ENCODE measurements around the gene GTPBP6. TPM values are rescaled to one million over a fixed set of nuclear protein-coding genes. Genes with fewer than 3 reads are reported as not detected.
A peak's percentile ranks its signal among the peaks of the same experiment; 100 is the strongest.

Gene GTPBP6
- total RNA-seq, 1 experiment from 2014 or later: 37.4 TPM

DNA sequence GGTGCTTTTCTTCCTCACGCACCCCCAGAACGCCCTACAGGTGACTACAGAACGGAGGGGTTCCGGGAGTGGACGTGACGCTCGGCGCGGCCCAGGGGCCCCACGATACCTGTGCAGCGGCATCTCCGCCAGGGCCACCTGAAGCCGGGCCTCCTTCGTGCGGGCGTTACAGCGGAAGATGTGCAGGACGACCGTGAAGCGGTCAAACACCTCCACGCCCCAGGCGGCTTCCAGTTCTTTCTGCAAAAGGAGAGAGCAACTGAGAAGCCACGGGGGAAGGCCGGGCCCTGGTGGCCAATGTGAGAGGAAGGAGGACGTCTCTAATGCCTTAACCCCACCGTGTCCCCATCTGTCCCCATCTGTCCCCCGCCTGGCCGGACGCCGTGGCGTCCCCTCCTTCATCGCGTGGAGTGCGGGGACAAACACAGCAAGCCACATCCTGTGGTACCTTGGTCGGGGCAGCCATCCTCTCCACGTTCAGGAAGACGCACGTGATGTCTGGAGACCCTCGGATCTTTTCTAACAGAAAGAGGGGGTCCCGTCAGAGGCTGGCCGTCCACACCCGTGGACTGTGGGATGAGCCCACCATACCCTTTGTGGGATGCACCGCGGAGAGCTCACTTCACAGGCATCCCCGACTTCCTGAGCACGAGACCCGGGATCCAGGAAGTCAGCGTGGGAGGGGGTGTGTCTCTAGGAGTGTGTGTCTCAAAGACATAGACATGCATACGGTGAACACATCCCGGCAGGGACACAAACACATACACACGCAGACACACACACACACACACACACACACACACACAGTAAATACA is 3.6 kb downstream of the GTPBP6 start:
- intact Hi-C loops (cut with micrococcal nuclease; ENCODE audit: unreplicated experiment) (no loop called here), in situ Hi-C loops (cut with HindIII; ENCODE audit: low pct_unique_long_range_greater_than_20kb, low sequenced_read_pairs) (no loop called here)
- Histone ChIP-seq H3K36me3 (ENCODE audit: control insufficient read depth, insufficient read depth, low read length) (no peaks in the 10 kb centered on the region; the same call in 1 of the 2 replicates), H3K9me3 (ENCODE audit: control insufficient read depth, insufficient read depth, low read depth, low read length) (no peaks in the 10 kb centered on the region), H3K4me3 (ENCODE audit: low read depth in 2 of 2, low read length in 2 of 2) (no peak overlapping the region), H3K27ac (ENCODE audit: low read length) (no peak overlapping the region), H3K27me3 (ENCODE audit: control insufficient read depth, insufficient read depth, low read length) (no peaks in the 10 kb centered on the region), H3K4me1 (ENCODE audit: control insufficient read depth, insufficient read depth, low read length) (no peaks in the 10 kb centered on the region)
- TF ChIP-seq, protein P1, sequence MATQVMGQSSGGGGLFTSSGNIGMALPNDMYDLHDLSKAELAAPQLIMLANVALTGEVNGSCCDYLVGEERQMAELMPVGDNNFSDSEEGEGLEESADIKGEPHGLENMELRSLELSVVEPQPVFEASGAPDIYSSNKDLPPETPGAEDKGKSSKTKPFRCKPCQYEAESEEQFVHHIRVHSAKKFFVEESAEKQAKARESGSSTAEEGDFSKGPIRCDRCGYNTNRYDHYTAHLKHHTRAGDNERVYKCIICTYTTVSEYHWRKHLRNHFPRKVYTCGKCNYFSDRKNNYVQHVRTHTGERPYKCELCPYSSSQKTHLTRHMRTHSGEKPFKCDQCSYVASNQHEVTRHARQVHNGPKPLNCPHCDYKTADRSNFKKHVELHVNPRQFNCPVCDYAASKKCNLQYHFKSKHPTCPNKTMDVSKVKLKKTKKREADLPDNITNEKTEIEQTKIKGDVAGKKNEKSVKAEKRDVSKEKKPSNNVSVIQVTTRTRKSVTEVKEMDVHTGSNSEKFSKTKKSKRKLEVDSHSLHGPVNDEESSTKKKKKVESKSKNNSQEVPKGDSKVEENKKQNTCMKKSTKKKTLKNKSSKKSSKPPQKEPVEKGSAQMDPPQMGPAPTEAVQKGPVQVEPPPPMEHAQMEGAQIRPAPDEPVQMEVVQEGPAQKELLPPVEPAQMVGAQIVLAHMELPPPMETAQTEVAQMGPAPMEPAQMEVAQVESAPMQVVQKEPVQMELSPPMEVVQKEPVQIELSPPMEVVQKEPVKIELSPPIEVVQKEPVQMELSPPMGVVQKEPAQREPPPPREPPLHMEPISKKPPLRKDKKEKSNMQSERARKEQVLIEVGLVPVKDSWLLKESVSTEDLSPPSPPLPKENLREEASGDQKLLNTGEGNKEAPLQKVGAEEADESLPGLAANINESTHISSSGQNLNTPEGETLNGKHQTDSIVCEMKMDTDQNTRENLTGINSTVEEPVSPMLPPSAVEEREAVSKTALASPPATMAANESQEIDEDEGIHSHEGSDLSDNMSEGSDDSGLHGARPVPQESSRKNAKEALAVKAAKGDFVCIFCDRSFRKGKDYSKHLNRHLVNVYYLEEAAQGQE (IDR thresholded peaks at IDR 0.05; ENCODE audit: insufficient read depth in 1 of 2, low read depth in 2 of 2, low read length in 1 of 2): no peak
- TF ChIP-seq SIN3A (IDR thresholded peaks at IDR 0.05; ENCODE audit: borderline replicate concordance, insufficient read depth, low read depth, low read length): no peak
- TF ChIP-seq POLR2AphosphoS5 (IDR thresholded peaks at IDR 0.05; ENCODE audit: low read depth, low read length): no peak
- ATAC-seq (no peak), DNase-seq (ENCODE audit: low read depth, low spot score) (no peak)
- TSS peak; percentile 63 for BruUV-seq (replicated peaks)
- ChIA-PET CTCF (no interaction called here), POLR2A (no interaction called here)

DNA sequence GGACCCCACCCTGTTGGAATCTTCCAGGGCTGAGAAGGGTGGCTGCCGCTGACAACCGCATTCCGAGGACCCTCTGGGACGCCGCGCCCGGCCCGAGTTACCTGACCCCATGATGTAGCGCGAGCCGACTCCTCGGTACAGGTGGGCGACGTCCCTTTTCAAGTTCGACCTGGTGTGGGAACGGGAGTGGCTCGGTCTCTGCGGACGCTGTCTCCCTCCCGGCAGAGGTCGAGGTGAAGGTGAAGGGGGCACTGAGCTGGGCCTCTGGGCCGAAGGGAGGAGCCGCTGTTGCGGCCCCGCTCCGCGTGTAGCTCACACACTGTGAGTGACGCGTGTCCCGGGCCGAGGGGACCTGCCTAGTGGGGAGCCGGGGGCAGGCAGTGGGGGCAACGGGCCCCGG is 4.5 kb downstream of the GTPBP6 start:
- POLR2A ChIA-PET: no interaction called here
- ATAC-seq (no peak), DNase-seq (ENCODE audit: low read depth, low spot score) (no peak)
- no TSS peak for BruUV-seq (replicated peaks)
- H3K27ac ChIP-seq (ENCODE audit: low read length): no peak overlapping the region
- H3K36me3 ChIP-seq (ENCODE audit: control insufficient read depth, insufficient read depth, low read length): no peaks in the 10 kb centered on the region
- no peaks in the 10 kb centered on the region for H3K4me1 ChIP-seq (ENCODE audit: control insufficient read depth, insufficient read depth, low read length)
- H3K4me3 ChIP-seq (ENCODE audit: low read depth in 2 of 2, low read length in 2 of 2): no peak overlapping the region
- in situ Hi-C loops (cut with HindIII; ENCODE audit: low pct_unique_long_range_greater_than_20kb, low sequenced_read_pairs) (no loop called here), intact Hi-C loops (cut with micrococcal nuclease; ENCODE audit: unreplicated experiment) (no loop called here)
- TF ChIP-seq TCF7L2 (IDR thresholded peaks at IDR 0.05; ENCODE audit: low read depth, low read length) (no peak), SIN3A (IDR thresholded peaks at IDR 0.05; ENCODE audit: borderline replicate concordance, insufficient read depth, low read depth, low read length) (no peak), POLR2AphosphoS5 (IDR thresholded peaks at IDR 0.05; ENCODE audit: low read depth, low read length) (no peak)
- TF ChIP-seq, protein P2, sequence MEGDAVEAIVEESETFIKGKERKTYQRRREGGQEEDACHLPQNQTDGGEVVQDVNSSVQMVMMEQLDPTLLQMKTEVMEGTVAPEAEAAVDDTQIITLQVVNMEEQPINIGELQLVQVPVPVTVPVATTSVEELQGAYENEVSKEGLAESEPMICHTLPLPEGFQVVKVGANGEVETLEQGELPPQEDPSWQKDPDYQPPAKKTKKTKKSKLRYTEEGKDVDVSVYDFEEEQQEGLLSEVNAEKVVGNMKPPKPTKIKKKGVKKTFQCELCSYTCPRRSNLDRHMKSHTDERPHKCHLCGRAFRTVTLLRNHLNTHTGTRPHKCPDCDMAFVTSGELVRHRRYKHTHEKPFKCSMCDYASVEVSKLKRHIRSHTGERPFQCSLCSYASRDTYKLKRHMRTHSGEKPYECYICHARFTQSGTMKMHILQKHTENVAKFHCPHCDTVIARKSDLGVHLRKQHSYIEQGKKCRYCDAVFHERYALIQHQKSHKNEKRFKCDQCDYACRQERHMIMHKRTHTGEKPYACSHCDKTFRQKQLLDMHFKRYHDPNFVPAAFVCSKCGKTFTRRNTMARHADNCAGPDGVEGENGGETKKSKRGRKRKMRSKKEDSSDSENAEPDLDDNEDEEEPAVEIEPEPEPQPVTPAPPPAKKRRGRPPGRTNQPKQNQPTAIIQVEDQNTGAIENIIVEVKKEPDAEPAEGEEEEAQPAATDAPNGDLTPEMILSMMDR (IDR thresholded peaks at IDR 0.05): no peak
- TF ChIP-seq, protein P1 (IDR thresholded peaks at IDR 0.05; ENCODE audit: insufficient read depth in 1 of 2, low read depth in 2 of 2, low read length in 1 of 2): no peak
- no peaks in the 10 kb centered on the region for H3K27me3 ChIP-seq (ENCODE audit: control insufficient read depth, insufficient read depth, low read length)
- H3K9me3 ChIP-seq (ENCODE audit: control insufficient read depth, insufficient read depth, low read depth, low read length): no peaks in the 10 kb centered on the region
- CTCF ChIA-PET: no interaction called here

All from Panc1 (cell line).